Suppressor macrophage treated with lipopolysaccharide for 1 hour (primary cell): Measurements from ENCODE around the gene MAIP1.
"Not testable (repeated sequence)": the region's sequence is repeated elsewhere in the genome, so short reads cannot be mapped to it uniquely, and the experiment has no call there.

ENCODE experiments used
- DNase-seq, 3 donors: peaks; one replicate each; pipeline ENCODE4 v3.0.0-alpha.2; 2020 to 2022

Gene MAIP1

GRCh38 chr2:199955339-199956061 is at the start of gene MAIP1, which contains the start of gene TYW5:
Gene MAIP1 (plus strand): TSS chr2:199955582. CDS start chr2:199955799, 217 bp downstream.
Gene TYW5 (minus strand): TSS chr2:199955491. CDS start chr2:199955470, 21 bp downstream.
- peak; percentile 83 to 90 (median 87) for DNase-seq

GRCh38 chr2:199907008-199907714 is 48.2 kb upstream of the MAIP1 start:
- DNase-seq: no peak

- DNase-seq: no peak
These were observed 44.9 kb upstream of the MAIP1 start for GRCh38 chr2:199910338-199911051.

GRCh38 chr2:199911052-199911876 is 44.1 kb upstream of the MAIP1 start, which contains the start of gene C2orf69:
Gene C2orf69 (plus strand): TSS chr2:199911293. CDS start chr2:199911439, 146 bp downstream.
- DNase-seq: peak; percentile 97 to 99 (median 99)

- DNase-seq: peak in 1 of 3 donors; percentile 61
These were observed 43.6 kb upstream of the MAIP1 start for GRCh38 chr2:199911877-199912161.

GRCh38 chr2:199912553-199913114 is 42.7 kb upstream of the MAIP1 start:
- not testable (repeated sequence) for DNase-seq

GRCh38 chr2:199914372-199914958 is 40.9 kb upstream of the MAIP1 start:
- no peak for DNase-seq

- no peak for DNase-seq
These were observed 38.4 kb upstream of the MAIP1 start for GRCh38 chr2:199916980-199917379.

- DNase-seq: peak in 2 of 3 donors; percentile 19 to 45
These were observed 32.5 kb upstream of the MAIP1 start for GRCh38 chr2:199922856-199923255.

GRCh38 chr2:199923924-199924323 is 31.5 kb upstream of the MAIP1 start:
- no peak for DNase-seq

- DNase-seq: no peak
These were observed 28.6 kb upstream of the MAIP1 start for GRCh38 chr2:199926806-199927205.

GRCh38 chr2:199928226-199928625 is 27.2 kb upstream of the MAIP1 start:
- DNase-seq: no peak

- no peak for DNase-seq
These were observed 26.8 kb upstream of the MAIP1 start for GRCh38 chr2:199928626-199929025.

- DNase-seq: no peak
These were observed 26.1 kb upstream of the MAIP1 start for GRCh38 chr2:199929262-199929661.

- no peak for DNase-seq
These were observed 23.0 kb upstream of the MAIP1 start for GRCh38 chr2:199932312-199932855.

- DNase-seq: no peak
These were observed 21.9 kb upstream of the MAIP1 start for GRCh38 chr2:199933466-199933865.

- DNase-seq: no peak
These were observed 18.8 kb upstream of the MAIP1 start for GRCh38 chr2:199936554-199936953.

- peak; percentile 10 to 64 (median 53) for DNase-seq
These were observed 15.0 kb upstream of the MAIP1 start for GRCh38 chr2:199940373-199940772.

- no peak for DNase-seq
These were observed 12.0 kb upstream of the MAIP1 start for GRCh38 chr2:199943373-199943772.

GRCh38 chr2:199946196-199946595 is 9.2 kb upstream of the MAIP1 start:
- no peak for DNase-seq

GRCh38 chr2:199946836-199947235 is 8.5 kb upstream of the MAIP1 start:
- DNase-seq: no peak

- DNase-seq: no peak
These were observed 5.0 kb upstream of the MAIP1 start for GRCh38 chr2:199950396-199950795.
